OCI-LY7 (cell line): ENCODE data around the gene BMP3. TPM values are rescaled to one million over a fixed set of nuclear protein-coding genes. Genes with fewer than 3 reads are reported as not detected.
"Not testable (repeated sequence)": the region's sequence is repeated elsewhere in the genome, so short reads cannot be mapped to it uniquely, and the experiment has no call there.

Experiments used
- BruUV-seq: library from RNA; stranded (reverse); fragments of 400-500 nt; replicated peaks from 2 replicates; lab custom pipeline; 2021; lab: Mats Ljungman, UMichigan
- CTCF ChIA-PET: fragments of 300-600 bp; sonication (Branson Sonifier 250); formaldehyde crosslinking; loops from one replicate; lab custom pipeline; 2022; ENCODE audit warnings: antibody characterized with exemption; ENCODE audit not compliant: unreplicated experiment; lab: Charles Lee
- POLR2A ChIA-PET: fragments of 300-600 bp; sonication (Branson Sonifier 250); formaldehyde crosslinking; loops from one replicate; lab custom pipeline; 2022; ENCODE audit warnings: antibody characterized with exemption; lab: Charles Lee
- DNase-seq: peaks from one replicate; pipeline ENCODE4 v3.0.0-alpha.2; 2015; ENCODE audit warnings: low spot score
- H2AFZ ChIP-seq: fragments of 200-600 bp; sonication (generic), shearing (Covaris generic); 2 replicates; pipeline ENCODE4 v1.6.1; 2014; ENCODE audit warnings: mild to moderate bottlenecking, antibody characterized with exemption, low read length, moderate library complexity
- H3K27ac ChIP-seq: fragments of 200-600 bp; sonication (generic); 2 replicates; pipeline ENCODE4 v1.5.1; 2014; ENCODE audit warnings: mixed run types, low read depth, mild to moderate bottlenecking, moderate library complexity, low read length, inconsistent platforms; ENCODE audit not compliant: poor library complexity, severe bottlenecking
- H3K36me3 ChIP-seq: fragments of 200-600 bp; sonication (generic); 2 replicates; pipeline ENCODE4 v1.6.1; 2014; ENCODE audit warnings: mild to moderate bottlenecking, antibody characterized with exemption, low read length, moderate library complexity, mixed read lengths; ENCODE audit not compliant: insufficient read depth
- H3K4me1 ChIP-seq: fragments of 200-600 bp; sonication (generic); 2 replicates; pipeline ENCODE4 v1.5.1; 2014; ENCODE audit warnings: mild to moderate bottlenecking, low read length; ENCODE audit not compliant: insufficient read depth, poor library complexity, severe bottlenecking
- H3K4me2 ChIP-seq: fragments of 200-600 bp; sonication (generic); 2 replicates; pipeline ENCODE4 v1.6.1; 2014; ENCODE audit warnings: mild to moderate bottlenecking, low read length
- H3K4me3 ChIP-seq: fragments of 200-600 bp; sonication (generic); 2 replicates; pipeline ENCODE4 v1.5.1; 2014; ENCODE audit warnings: mild to moderate bottlenecking, low read depth, low read length; ENCODE audit not compliant: poor library complexity, severe bottlenecking
- H3K79me2 ChIP-seq: fragments of 200-600 bp; sonication (generic); 2 replicates; pipeline ENCODE4 v1.6.1; 2016; ENCODE audit warnings: low read depth, mild to moderate bottlenecking, low read length, moderate library complexity, mixed read lengths; ENCODE audit not compliant: insufficient read depth
- H3K9me2 ChIP-seq: fragments of 200-600 bp; sonication (generic); 2 replicates; pipeline ENCODE4 v1.6.1; 2016; ENCODE audit warnings: mild to moderate bottlenecking, low read length, mixed read lengths; ENCODE audit not compliant: insufficient read depth
- H3K9me3 ChIP-seq: fragments of 200-600 bp; sonication (generic); 2 replicates; pipeline ENCODE4 v1.6.1; 2014; ENCODE audit warnings: mild to moderate bottlenecking, mixed run types, low read length, mixed read lengths
- H4K20me1 ChIP-seq: fragments of 200-600 bp; sonication (generic); 2 replicates; pipeline ENCODE4 v1.6.1; 2014; ENCODE audit warnings: mild to moderate bottlenecking, antibody characterized with exemption, low read length, moderate library complexity, mixed read lengths; ENCODE audit not compliant: insufficient read depth
- CTCF ChIP-seq: fragments of 200-600 bp; sonication (generic); conservative IDR thresholded peaks from 2 replicates; pipeline ENCODE4 v1.5.1; 2014; ENCODE audit warnings: mild to moderate bottlenecking, antibody characterized with exemption, low read length, moderate library complexity, mixed read lengths
- EZH2phosphoT487 ChIP-seq: fragments of 200-600 bp; sonication (generic); IDR thresholded peaks from 2 replicates; pipeline ENCODE4 v1.6.1; 2018; ENCODE audit warnings: low read depth, borderline replicate concordance, mild to moderate bottlenecking, mixed run types, antibody characterized with exemption, low read length, moderate library complexity, mixed read lengths
- intact Hi-C: fragments of 100-400 bp; cut with micrococcal nuclease; formaldehyde crosslinking; loops from one replicate; pipeline ENCODE4 v1.10.0; 2022; ENCODE audit not compliant: unreplicated experiment
- total RNA-seq, 2 experiments: library from RNA; depleted of rRNA in 1 of 2; stranded (reverse); fragments of >200 nt in 1 of 2; shearing (Covaris generic) in 1 of 2; gene quantifications; 2 replicates each; pipeline ENCODE4 v1.2.3, GENCODE V29; 2014 to 2022

BMP3 gene
- total RNA-seq, 2 experiments from 2014 or later: 45.8 to 55.9 TPM

GRCh38 chr4:81003597-81004111, 26.9 kb upstream of the BMP3 start:
- intact Hi-C loops: loop anchor here (1.0 kb wide), 3 partner anchors 12 to 49 kb away; partner anchors contain the start of gene BMP3
- no peaks in the 10 kb centered on the region for H3K79me2 ChIP-seq
- peak overlapping the region; percentile 96 for H3K27ac ChIP-seq
- H3K9me3 ChIP-seq: peaks cover 82% of the 10 kb centered on the region
- no peaks in the 10 kb centered on the region for H3K9me2 ChIP-seq
- no peaks in the 10 kb centered on the region for H4K20me1 ChIP-seq
- peak overlapping the region; percentile 62; the same call in 1 of the 2 replicates for H2AFZ ChIP-seq
- H3K4me2 ChIP-seq: peak overlapping the region; percentile 66
- POLR2A ChIA-PET: interaction anchor here (0.6 to 6.8 kb wide), 19 partner anchors 9 to 522 kb away, joined by 3 to 72 read pairs (median 4); partner anchors contain the start of gene BMP3
- TF ChIP-seq EZH2phosphoT487: no peak
- TF ChIP-seq CTCF: no peak
- CTCF ChIA-PET: interaction anchor here (1.0 kb wide), 1 partner anchor 391 kb away, joined by 3 read pairs; no protein-coding TSS in a partner anchor
- DNase-seq: peak; percentile 95
- peaks cover 82% of the 10 kb centered on the region for H3K36me3 ChIP-seq
- peaks cover 33% of the 10 kb centered on the region for H3K4me1 ChIP-seq
- BruUV-seq: no TSS peak
- peak overlapping the region; percentile 33 for H3K4me3 ChIP-seq

- Histone ChIP-seq H3K9me3 (peaks cover 72% of the 10 kb centered on the region), H3K36me3 (peaks cover 67% of the 10 kb centered on the region), H4K20me1 (no peaks in the 10 kb centered on the region), H3K4me1 (peaks cover 29% of the 10 kb centered on the region), H3K4me3 (no peak overlapping the region), H3K79me2 (no peaks in the 10 kb centered on the region), H3K27ac (no peak overlapping the region), H2AFZ (no peak overlapping the region), H3K4me2 (no peak overlapping the region), H3K9me2 (no peaks in the 10 kb centered on the region)
- POLR2A ChIA-PET: interaction anchor here (0.9 kb wide), 1 partner anchor 23 kb away, joined by 3 read pairs; the partner anchor contains the start of gene BMP3
- BruUV-seq: no TSS peak
- TF ChIP-seq EZH2phosphoT487 (no peak), CTCF (no peak)
- intact Hi-C loops: no loop called here
- no peak for DNase-seq
- CTCF ChIA-PET: no interaction called here
These were observed 23.1 kb upstream of the BMP3 start for GRCh38 chr4:81007417-81007816.

GRCh38 chr4:81016566-81016965, 13.9 kb upstream of the BMP3 start:
- H3K4me2 ChIP-seq, intact Hi-C loops, CTCF ChIA-PET: not testable (repeated sequence)

More at GRCh38 chr4:81016566-81016965, 13.9 kb upstream of the BMP3 start:
- H3K27ac ChIP-seq, H4K20me1 ChIP-seq, H3K79me2 ChIP-seq, POLR2A ChIA-PET, DNase-seq, H3K4me3 ChIP-seq, H3K9me2 ChIP-seq, BruUV-seq, H2AFZ ChIP-seq: not testable (repeated sequence)
- H3K9me3 ChIP-seq: peaks cover 42% of the 10 kb centered on the region
- H3K36me3 ChIP-seq: peaks cover 40% of the 10 kb centered on the region
- H3K4me1 ChIP-seq: peaks cover 15% of the 10 kb centered on the region
